ENCODE results near the gene ZNF362.

The ZNF362 gene

GRCh38 chr1:33346927-33347649 lies 90.8 kb downstream of the ZNF362 start:
- peak; percentile 71 for DNase-seq (ENCODE audit: low spot score)

GRCh38 chr1:33347650-33347992 lies 91.3 kb downstream of the ZNF362 start:
- DNase-seq (ENCODE audit: low spot score) = peak; percentile 29

DNA sequence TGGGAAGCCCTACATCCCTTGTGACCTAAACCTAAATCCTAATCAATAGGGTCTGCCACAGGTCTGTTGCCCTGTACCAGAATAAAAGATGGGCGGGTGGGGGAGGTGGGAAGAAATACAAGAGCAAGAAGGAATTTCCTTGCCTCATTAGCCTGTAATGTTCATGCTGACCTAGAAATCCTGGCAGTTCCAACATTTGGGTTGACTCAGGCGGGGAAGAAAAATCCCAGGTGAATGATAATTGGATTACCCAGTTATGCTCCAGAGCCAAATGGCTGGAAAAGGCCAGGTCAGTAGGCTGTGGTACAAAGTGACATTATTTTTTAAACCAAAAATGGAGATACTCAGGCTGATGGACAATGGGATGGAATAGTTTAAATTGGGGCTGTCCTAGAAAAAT lies 91.9 kb downstream of the ZNF362 start:
- DNase-seq (ENCODE audit: low spot score) = no peak

DNA sequence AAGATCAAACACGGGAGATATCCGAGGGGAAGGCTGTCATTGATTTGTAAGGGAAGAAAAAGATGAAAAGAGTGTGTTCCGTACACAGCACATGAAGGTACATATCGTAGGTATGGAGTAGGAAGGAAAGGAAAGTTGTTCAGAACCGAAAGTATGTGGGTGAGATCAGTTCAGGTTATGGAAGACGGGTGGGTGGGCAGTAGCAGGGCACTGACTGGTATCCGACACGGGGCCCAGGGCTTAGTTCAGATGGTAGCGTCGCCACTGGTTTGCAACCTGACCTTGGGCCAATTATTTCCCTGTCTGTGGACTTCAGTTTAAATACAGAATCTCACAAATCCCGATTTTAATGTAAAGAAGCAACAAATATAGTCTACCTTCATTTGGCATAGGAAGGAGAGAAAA lies 92.4 kb downstream of the ZNF362 start:
- DNase-seq (ENCODE audit: low spot score) = peak; percentile 12

DNA sequence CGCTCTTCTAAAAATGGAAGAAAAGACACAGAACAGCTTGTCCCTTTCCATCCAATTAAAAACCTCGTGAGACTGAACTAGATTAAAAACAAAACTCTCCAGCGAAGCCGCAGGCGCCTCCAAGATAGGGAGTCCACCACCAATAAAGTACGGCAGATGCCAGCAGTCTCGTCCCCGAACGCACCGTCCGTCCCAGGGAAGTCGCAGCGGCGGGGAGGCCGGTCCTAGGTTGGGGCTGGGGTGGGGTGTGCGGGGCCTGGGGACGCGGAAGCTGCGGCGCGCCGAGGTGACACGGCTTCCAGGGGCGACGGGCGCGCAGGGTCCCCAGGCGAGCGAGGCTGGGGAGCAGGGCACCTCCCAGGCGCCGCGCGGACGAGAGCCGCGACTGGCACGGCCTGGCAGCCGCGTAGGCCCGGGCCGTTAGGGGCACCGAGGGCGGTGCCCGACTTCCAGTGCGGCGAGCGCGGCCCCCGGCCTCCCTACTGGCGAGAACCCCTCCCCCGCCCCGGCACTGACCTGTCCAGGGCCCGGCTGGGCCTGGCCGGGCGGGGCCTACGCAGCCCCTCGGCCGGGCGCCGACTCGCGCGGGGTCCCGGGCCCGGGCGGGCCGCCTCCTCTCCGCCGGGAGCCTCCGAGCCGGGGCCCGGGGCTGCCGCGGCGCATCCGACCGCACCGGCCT lies 92.9 kb downstream of the ZNF362 start:
- DNase-seq (ENCODE audit: low spot score) = peak; percentile 12

- DNase-seq (ENCODE audit: low spot score) = peak; percentile 91
Measured at GRCh38 chr1:33349778-33350610, 93.7 kb downstream of the ZNF362 start.

All from LoVo (cell line).